Mesenchymal stem cell (in vitro differentiated cells and primary cell): ENCODE measurements around the gene TUBB6.

Source experiments
- DNase-seq: peaks from one replicate; pipeline ENCODE4 v3.0.0-alpha.2; 2013
- H2AFZ ChIP-seq: one replicate; pipeline ENCODE4 v1.6.1; 2013; ENCODE audit warnings: low read depth, mild to moderate bottlenecking, control low read depth, inconsistent platforms, low read length, moderate library complexity
- H2AK5ac ChIP-seq: 2 replicates; pipeline ENCODE4 v1.6.1; 2013; ENCODE audit warnings: low read length, moderate library complexity, mild to moderate bottlenecking, inconsistent platforms; ENCODE audit not compliant: severe bottlenecking
- H2BK120ac ChIP-seq: one replicate; pipeline ENCODE4 v1.6.1; 2013; ENCODE audit warnings: low read depth, mild to moderate bottlenecking, inconsistent platforms, low read length, moderate library complexity
- H2BK12ac ChIP-seq, 2 experiments: one replicate each; pipeline ENCODE4 v1.6.1; 2013; ENCODE audit warnings: inconsistent platforms in 2 of 2, low read length in 2 of 2, mild to moderate bottlenecking in 2 of 2, moderate library complexity in 2 of 2, control low read depth in 1 of 2
- H2BK15ac ChIP-seq: one replicate; pipeline ENCODE4 v1.6.1; 2013; ENCODE audit warnings: mild to moderate bottlenecking, low read depth, inconsistent platforms; ENCODE audit not compliant: poor library complexity, severe bottlenecking
- H2BK5ac ChIP-seq: 2 replicates; pipeline ENCODE4 v1.6.1; 2013; ENCODE audit warnings: low read depth, mild to moderate bottlenecking, low read length, control low read depth, inconsistent platforms; ENCODE audit not compliant: poor library complexity, severe bottlenecking
- H3K14ac ChIP-seq, 2 experiments: one replicate each; pipeline ENCODE4 v1.6.1; 2013; ENCODE audit warnings: inconsistent platforms in 2 of 2, low read length in 2 of 2, control low read depth in 1 of 2, mild to moderate bottlenecking in 1 of 2, moderate library complexity in 1 of 2
- H3K18ac ChIP-seq, 2 experiments: one replicate each; pipeline ENCODE4 v1.6.1; 2013; ENCODE audit warnings: inconsistent platforms in 2 of 2, low read length in 2 of 2, control low read depth in 1 of 2, low read depth in 1 of 2, mild to moderate bottlenecking in 1 of 2
- H3K23ac ChIP-seq, 2 experiments: one replicate each; pipeline ENCODE4 v1.6.1; 2013; ENCODE audit warnings: inconsistent platforms in 2 of 2, low read length in 2 of 2, mild to moderate bottlenecking in 2 of 2, moderate library complexity in 2 of 2, control low read depth in 1 of 2
- H3K27ac ChIP-seq: 2 replicates; pipeline ENCODE4 v1.5.1; 2013; ENCODE audit warnings: mild to moderate bottlenecking, moderate library complexity, low read length, control low read depth, inconsistent platforms; ENCODE audit not compliant: poor library complexity, severe bottlenecking
- H3K27me3 ChIP-seq, 2 experiments: 2 replicates each; pipeline versions ENCODE4 v1.6.1 to v1.7.0; 2013; ENCODE audit warnings: low read length in 2 of 2, mild to moderate bottlenecking in 2 of 2, moderate library complexity in 2 of 2, control low read depth in 1 of 2, inconsistent platforms in 1 of 2; ENCODE audit not compliant: control insufficient read depth in 1 of 2, insufficient read depth in 1 of 2
- H3K36me3 ChIP-seq, 2 experiments: 2 replicates each; pipeline versions ENCODE4 v1.6.1 to v1.7.0; 2013; ENCODE audit warnings: low read length in 2 of 2, control low read depth in 1 of 2, inconsistent platforms in 1 of 2, low read depth in 1 of 2, mild to moderate bottlenecking in 1 of 2; ENCODE audit not compliant: insufficient read depth in 2 of 2, control insufficient read depth in 1 of 2
- H3K4ac ChIP-seq, 2 experiments: one replicate each; pipeline ENCODE4 v1.6.1; 2013; ENCODE audit warnings: inconsistent platforms in 2 of 2, low read length in 2 of 2, mild to moderate bottlenecking in 2 of 2, moderate library complexity in 2 of 2, control low read depth in 1 of 2, low read depth in 1 of 2
- H3K4me1 ChIP-seq: 2 replicates; pipeline ENCODE4 v1.6.1; 2013; ENCODE audit warnings: low read depth, low read length, control low read depth; ENCODE audit not compliant: control insufficient read depth, insufficient read depth
- H3K4me2 ChIP-seq: 2 replicates; pipeline ENCODE4 v1.6.1; 2013; ENCODE audit warnings: low read length, mild to moderate bottlenecking, inconsistent platforms; ENCODE audit not compliant: poor library complexity, severe bottlenecking
- H3K4me3 ChIP-seq, 2 experiments: 2 replicates each; pipeline versions ENCODE4 v1.5.1 to v1.7.0; 2013; ENCODE audit warnings: low read length in 2 of 2, mild to moderate bottlenecking in 2 of 2, control low read depth in 1 of 2, low read depth in 1 of 2; ENCODE audit not compliant: insufficient read depth in 1 of 2
- H3K79me1 ChIP-seq: replicated peaks from 2 replicates; pipeline ENCODE4 v1.6.1; 2013; ENCODE audit warnings: mild to moderate bottlenecking, control low read depth, low read length, inconsistent platforms; ENCODE audit not compliant: poor library complexity, severe bottlenecking
- H3K9ac ChIP-seq: 2 replicates; pipeline ENCODE4 v1.7.0; 2013; ENCODE audit warnings: mild to moderate bottlenecking, low read length, moderate library complexity
- H3K9me3 ChIP-seq: 2 replicates; pipeline ENCODE4 v1.7.0; 2013; ENCODE audit warnings: mild to moderate bottlenecking, low read length; ENCODE audit not compliant: control insufficient read depth
- H4K8ac ChIP-seq: one replicate; pipeline ENCODE4 v1.6.1; 2013; ENCODE audit warnings: inconsistent platforms, mild to moderate bottlenecking, low read length, moderate library complexity
- H4K91ac ChIP-seq: one replicate; pipeline ENCODE4 v1.6.1; 2013; ENCODE audit warnings: mild to moderate bottlenecking, low read length, inconsistent platforms
- WGBS: methylation state at CpG from one replicate; pipeline ENCODE4 v1.1.7; 2013; ENCODE audit warnings: mixed read lengths; 5-methylcytosine and 5-hydroxymethylcytosine counted together

The TUBB6 gene

DNA sequence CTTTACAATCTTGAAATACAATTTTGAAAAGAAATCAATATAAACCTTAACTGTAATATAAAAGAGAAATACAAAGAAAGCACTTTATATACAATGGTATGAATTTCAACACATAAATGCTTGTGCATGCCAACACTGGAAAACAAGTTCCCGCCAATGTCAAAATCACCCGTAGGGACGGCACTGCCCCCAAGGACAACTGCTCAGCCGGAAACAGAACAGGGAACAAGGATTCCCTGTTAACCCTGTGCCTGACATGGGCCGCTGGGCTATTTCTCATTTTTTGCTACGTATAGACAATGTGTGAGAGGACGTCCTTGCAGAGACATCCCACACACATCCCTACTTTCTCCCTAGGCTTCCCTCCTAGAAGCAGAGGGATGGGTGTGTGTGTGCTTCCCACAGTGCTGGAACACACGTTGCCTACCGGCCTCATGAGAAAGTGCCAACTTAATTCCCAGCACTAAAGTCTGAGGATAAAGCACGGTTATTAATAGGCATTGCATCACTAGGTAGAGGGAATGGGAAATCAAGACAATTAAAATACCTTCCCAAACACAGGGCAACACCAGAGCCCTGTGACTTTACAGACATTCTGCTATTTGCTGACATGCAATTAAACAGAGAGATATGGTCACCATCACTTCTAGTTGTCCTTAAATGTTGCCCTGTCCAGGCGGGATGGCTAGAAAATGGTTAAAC lies 54.6 kb downstream of the TUBB6 start:
- H3K9ac ChIP-seq, result no peak overlapping the region
- H2BK120ac ChIP-seq, result no peak overlapping the region
- H4K91ac ChIP-seq, result no peak overlapping the region
- H2AFZ ChIP-seq, result no peak overlapping the region
- H2BK15ac ChIP-seq, result no peak overlapping the region
- H3K18ac ChIP-seq, result no peak overlapping the region
- H3K4me2 ChIP-seq, result no peak overlapping the region
- WGBS, result 96% methylated on average over 11 of the region's 11 CpGs
- no peak overlapping the region for H2BK12ac ChIP-seq
- H3K4me1 ChIP-seq, result peaks cover 22% of the 10 kb centered on the region
- H3K79me1 ChIP-seq, result peaks cover 29% of the 10 kb centered on the region
- H2AK5ac ChIP-seq, result no peak overlapping the region
- no peaks in the 10 kb centered on the region for H3K9me3 ChIP-seq
- H3K14ac ChIP-seq, result no peak overlapping the region
- H3K23ac ChIP-seq, result no peak overlapping the region
- no peak overlapping the region for H3K27ac ChIP-seq
- H4K8ac ChIP-seq, result no peak overlapping the region
- no peak overlapping the region for H3K4ac ChIP-seq
- no peak overlapping the region for H2BK5ac ChIP-seq
- DNase-seq, result no peak
- peaks cover 22 to 93% of the 10 kb centered on the region in 2 experiments for H3K36me3 ChIP-seq
- H3K4me3 ChIP-seq, result no peak overlapping the region
- no peaks in the 10 kb centered on the region for H3K27me3 ChIP-seq

DNA sequence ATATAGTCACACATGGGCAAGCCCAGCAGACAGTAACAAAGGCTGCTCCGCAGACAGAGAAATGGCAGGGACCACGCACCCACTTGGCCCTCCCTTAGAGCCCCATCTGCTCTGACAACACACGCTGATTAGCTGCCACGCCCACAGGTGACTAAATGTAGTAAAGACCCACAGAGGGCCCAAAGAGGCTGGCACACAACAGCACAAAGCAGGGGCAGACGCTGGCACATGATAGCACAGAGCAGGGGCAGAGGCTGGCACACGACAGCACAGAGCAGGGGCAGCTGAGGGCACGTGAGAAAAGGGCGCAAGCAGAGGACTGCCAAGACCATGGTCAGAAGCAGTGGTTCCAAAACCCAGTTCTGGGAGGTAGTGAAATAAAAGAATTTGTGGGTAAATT lies 58.3 kb downstream of the TUBB6 start:
- Histone ChIP-seq H2AFZ (no peak overlapping the region), H3K27me3 (no peaks in the 10 kb centered on the region), H2BK120ac (no peak overlapping the region), H3K9me3 (no peaks in the 10 kb centered on the region), H4K91ac (no peak overlapping the region), H2BK12ac (no peak overlapping the region), H3K23ac (no peak overlapping the region), H2BK5ac (no peak overlapping the region), H3K4ac (no peak overlapping the region), H3K4me1 (peaks cover 14% of the 10 kb centered on the region), H3K4me3 (no peak overlapping the region), H4K8ac (no peak overlapping the region), H3K9ac (no peak overlapping the region), H2BK15ac (no peak overlapping the region), H3K27ac (no peak overlapping the region), H3K18ac (no peak overlapping the region), H3K79me1 (peaks cover 28% of the 10 kb centered on the region), H2AK5ac (no peak overlapping the region), H3K14ac (peak overlapping the region in 1 of 2 experiments; percentile 70), H3K4me2 (no peak overlapping the region), H3K36me3 (peaks cover 24 to 68% of the 10 kb centered on the region in 2 experiments)
- no peak for DNase-seq
- WGBS, result over 99% methylated on average over 8 of the region's 8 CpGs

- H3K9me3 ChIP-seq, result no peaks in the 10 kb centered on the region
- H3K23ac ChIP-seq, result no peak overlapping the region
- H3K4me1 ChIP-seq, result peaks cover 12% of the 10 kb centered on the region
- no peak overlapping the region for H3K9ac ChIP-seq
- H2BK12ac ChIP-seq, result no peak overlapping the region
- no peak for DNase-seq
- H3K79me1 ChIP-seq, result peaks cover 28% of the 10 kb centered on the region
- no peak overlapping the region for H3K14ac ChIP-seq
- peaks cover 24 to 64% of the 10 kb centered on the region in 2 experiments for H3K36me3 ChIP-seq
- 95% methylated on average over 5 of the region's 5 CpGs for WGBS
- H3K18ac ChIP-seq, result no peak overlapping the region
- no peak overlapping the region for H2AK5ac ChIP-seq
- H2AFZ ChIP-seq, result no peak overlapping the region
- no peak overlapping the region for H2BK15ac ChIP-seq
- H3K27me3 ChIP-seq, result no peaks in the 10 kb centered on the region
- no peak overlapping the region for H2BK5ac ChIP-seq
- no peak overlapping the region for H3K4ac ChIP-seq
- H2BK120ac ChIP-seq, result no peak overlapping the region
- no peak overlapping the region for H3K4me3 ChIP-seq
- H3K27ac ChIP-seq, result no peak overlapping the region
- H4K8ac ChIP-seq, result no peak overlapping the region
- H3K4me2 ChIP-seq, result no peak overlapping the region
- H4K91ac ChIP-seq, result no peak overlapping the region
Observed at GRCh38 chr18:12366784-12367183, 58.7 kb downstream of the TUBB6 start.

DNA sequence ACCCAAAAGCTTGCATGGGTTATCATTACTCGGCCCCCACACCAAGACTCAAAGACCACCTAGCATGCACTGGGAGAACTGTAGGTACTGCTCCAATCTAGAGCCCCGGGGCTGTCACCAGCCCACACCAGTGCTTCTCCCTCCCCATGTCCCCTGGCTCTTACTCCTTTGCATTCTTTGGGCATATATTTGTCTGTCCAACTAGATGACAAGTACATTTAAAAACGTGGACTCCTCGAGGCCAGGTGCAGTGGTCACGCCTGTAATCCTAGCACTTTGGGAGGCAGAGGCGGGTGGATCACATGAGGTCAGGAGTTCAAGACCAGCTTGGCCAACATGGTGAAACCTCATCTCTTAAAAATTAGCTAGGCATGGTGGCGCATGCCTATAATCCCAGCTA lies 61.2 kb downstream of the TUBB6 start:
- Histone ChIP-seq H2AFZ (no peak overlapping the region), H4K91ac (no peak overlapping the region), H2BK12ac (no peak overlapping the region), H3K79me1 (peaks cover 24% of the 10 kb centered on the region), H4K8ac (no peak overlapping the region), H3K4ac (no peak overlapping the region), H3K27me3 (no peaks in the 10 kb centered on the region), H3K9ac (no peak overlapping the region), H3K23ac (no peak overlapping the region), H2BK120ac (no peak overlapping the region), H2BK15ac (no peak overlapping the region), H2BK5ac (no peak overlapping the region), H3K4me3 (no peak overlapping the region), H3K18ac (no peak overlapping the region), H3K9me3 (no peaks in the 10 kb centered on the region), H3K14ac (no peak overlapping the region), H3K4me1 (peaks cover 8% of the 10 kb centered on the region), H2AK5ac (no peak overlapping the region), H3K27ac (no peak overlapping the region), H3K36me3 (peaks cover 24 to 45% of the 10 kb centered on the region in 2 experiments), H3K4me2 (no peak overlapping the region)
- no peak for DNase-seq
- WGBS, result 97% methylated on average over 7 of the region's 7 CpGs
